Uterus (tissue), 2 donors: ENCODE data around the gene SLC25A26.

Experiments used
- CTCF ChIP-seq, 4 experiments: fragments of 200-600 bp in 2 of 4; fragments of 450-650 bp in 2 of 4; sonication (generic) in 2 of 4; IDR thresholded peaks; one replicate each; pipeline ENCODE4 v1.5.1; 2016 to 2019; ENCODE audit warnings: antibody characterized with exemption in 4 of 4, mild to moderate bottlenecking in 2 of 4, moderate library complexity in 1 of 4
- POLR2A ChIP-seq, 2 donors: fragments of 450-650 bp; IDR thresholded peaks; one replicate each; pipeline ENCODE4 v1.6.1; 2016; ENCODE audit warnings: antibody characterized with exemption in 2 of 2, mild to moderate bottlenecking in 1 of 2, moderate library complexity in 1 of 2

- TF ChIP-seq CTCF (IDR thresholded peaks at IDR 0.05) (no peak), POLR2A (IDR thresholded peaks at IDR 0.05) (no peak)
Observed at GRCh38 chr3:66229931-66230330, 9.1 kb downstream of the SLC25A26 start.
